WTC11 (cell line): ENCODE data around the gene CT47C1.

Experiments used
- ATF2 ChIP-seq: sonication (generic); formaldehyde crosslinking; IDR thresholded peaks from 2 replicates; pipeline ENCODE4 v1.8.1; 2022; ENCODE audit warnings: low read depth, missing genetic modification reagents, borderline replicate concordance
- E2F5 ChIP-seq: sonication (generic); formaldehyde crosslinking; IDR thresholded peaks from 2 replicates; pipeline ENCODE4 v1.8.1; 2022; ENCODE audit warnings: mild to moderate bottlenecking, moderate library complexity, missing genetic modification reagents
- FOXP1 ChIP-seq: sonication (generic); formaldehyde crosslinking; IDR thresholded peaks from 2 replicates; pipeline ENCODE4 v1.8.0; 2022; ENCODE audit warnings: missing genetic modification reagents, mild to moderate bottlenecking, moderate library complexity, borderline replicate concordance
- MLX ChIP-seq: sonication (generic); formaldehyde crosslinking; IDR thresholded peaks from 2 replicates; pipeline ENCODE4 v1.8.1; 2023; ENCODE audit warnings: mild to moderate bottlenecking, missing genetic modification reagents, moderate library complexity
- NFYB ChIP-seq: sonication (generic); formaldehyde crosslinking; conservative IDR thresholded peaks from 2 replicates; pipeline ENCODE4 v1.8.0; 2022; ENCODE audit warnings: low read depth, missing genetic modification reagents
- NR3C1 ChIP-seq: sonication (generic); formaldehyde crosslinking; conservative IDR thresholded peaks from 2 replicates; pipeline ENCODE4 v1.8.1; 2023; ENCODE audit warnings: low read depth, mild to moderate bottlenecking, missing genetic modification reagents
- TEAD1 ChIP-seq: sonication (generic); formaldehyde crosslinking; IDR thresholded peaks from 2 replicates; pipeline ENCODE4 v1.8.0; 2022; ENCODE audit warnings: mild to moderate bottlenecking, missing genetic modification reagents
- TEAD4 ChIP-seq: sonication (generic); formaldehyde crosslinking; IDR thresholded peaks from 2 replicates; pipeline ENCODE4 v1.8.0; 2022; ENCODE audit warnings: mild to moderate bottlenecking, missing genetic modification reagents
- ZNF121 ChIP-seq: sonication (generic); formaldehyde crosslinking; IDR thresholded peaks from 2 replicates; pipeline ENCODE4 v1.8.0; 2023; ENCODE audit warnings: missing genetic modification reagents
- ZNF232 ChIP-seq: sonication (generic); formaldehyde crosslinking; IDR thresholded peaks from 2 replicates; pipeline ENCODE4 v1.8.0; 2022; ENCODE audit warnings: mild to moderate bottlenecking, missing genetic modification reagents
- TF ChIP-seq, protein P1 (sequence below): fragments of 200-600 bp; IDR thresholded peaks from 2 replicates; pipeline ENCODE4 v1.8.0; 2022; ENCODE audit warnings: antibody characterized with exemption
- TF ChIP-seq, protein P2 (sequence below): sonication (generic); formaldehyde crosslinking; IDR thresholded peaks from 2 replicates; pipeline ENCODE4 v1.8.0; 2022; ENCODE audit warnings: mild to moderate bottlenecking, missing genetic modification reagents
- TF ChIP-seq, protein P3 (sequence below): fragments of 250-450 bp; sonication (Bioruptor Pico); IDR thresholded peaks from 2 replicates; pipeline ENCODE4 v2.1.2; 2022; ENCODE audit warnings: mild to moderate bottlenecking, moderate library complexity

DNA sequence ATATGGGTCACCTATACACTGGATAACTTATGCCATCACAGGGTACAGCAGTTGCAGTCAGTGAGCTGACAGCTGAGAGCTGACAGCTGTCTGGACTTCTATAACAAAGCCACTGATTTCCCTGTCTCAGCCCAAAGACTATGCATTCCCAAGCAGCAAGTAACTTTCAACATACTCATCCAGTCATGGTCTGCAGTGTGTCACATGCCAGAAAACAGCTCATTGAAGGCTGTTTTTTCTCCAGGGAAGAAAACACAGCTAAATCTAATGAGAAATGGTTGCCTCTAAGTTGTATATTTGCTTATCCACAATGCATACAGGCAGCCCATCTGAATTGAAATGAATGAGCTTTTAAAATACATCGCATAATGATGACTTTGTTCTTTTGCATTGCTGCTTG is 48.5 kb downstream of the CT47C1 start:
- TF ChIP-seq, protein P1, sequence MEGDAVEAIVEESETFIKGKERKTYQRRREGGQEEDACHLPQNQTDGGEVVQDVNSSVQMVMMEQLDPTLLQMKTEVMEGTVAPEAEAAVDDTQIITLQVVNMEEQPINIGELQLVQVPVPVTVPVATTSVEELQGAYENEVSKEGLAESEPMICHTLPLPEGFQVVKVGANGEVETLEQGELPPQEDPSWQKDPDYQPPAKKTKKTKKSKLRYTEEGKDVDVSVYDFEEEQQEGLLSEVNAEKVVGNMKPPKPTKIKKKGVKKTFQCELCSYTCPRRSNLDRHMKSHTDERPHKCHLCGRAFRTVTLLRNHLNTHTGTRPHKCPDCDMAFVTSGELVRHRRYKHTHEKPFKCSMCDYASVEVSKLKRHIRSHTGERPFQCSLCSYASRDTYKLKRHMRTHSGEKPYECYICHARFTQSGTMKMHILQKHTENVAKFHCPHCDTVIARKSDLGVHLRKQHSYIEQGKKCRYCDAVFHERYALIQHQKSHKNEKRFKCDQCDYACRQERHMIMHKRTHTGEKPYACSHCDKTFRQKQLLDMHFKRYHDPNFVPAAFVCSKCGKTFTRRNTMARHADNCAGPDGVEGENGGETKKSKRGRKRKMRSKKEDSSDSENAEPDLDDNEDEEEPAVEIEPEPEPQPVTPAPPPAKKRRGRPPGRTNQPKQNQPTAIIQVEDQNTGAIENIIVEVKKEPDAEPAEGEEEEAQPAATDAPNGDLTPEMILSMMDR, result no peak
- no peak for TF ChIP-seq ZNF121 (CRISPR knock-in tag)
- no peak for TF ChIP-seq E2F5
- no peak for TF ChIP-seq NFYB
- TF ChIP-seq FOXP1 (CRISPR knock-in tag), result no peak
- TF ChIP-seq, protein P2, sequence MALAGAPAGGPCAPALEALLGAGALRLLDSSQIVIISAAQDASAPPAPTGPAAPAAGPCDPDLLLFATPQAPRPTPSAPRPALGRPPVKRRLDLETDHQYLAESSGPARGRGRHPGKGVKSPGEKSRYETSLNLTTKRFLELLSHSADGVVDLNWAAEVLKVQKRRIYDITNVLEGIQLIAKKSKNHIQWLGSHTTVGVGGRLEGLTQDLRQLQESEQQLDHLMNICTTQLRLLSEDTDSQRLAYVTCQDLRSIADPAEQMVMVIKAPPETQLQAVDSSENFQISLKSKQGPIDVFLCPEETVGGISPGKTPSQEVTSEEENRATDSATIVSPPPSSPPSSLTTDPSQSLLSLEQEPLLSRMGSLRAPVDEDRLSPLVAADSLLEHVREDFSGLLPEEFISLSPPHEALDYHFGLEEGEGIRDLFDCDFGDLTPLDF (CRISPR knock-in tag), result no peak
- TF ChIP-seq TEAD4 (CRISPR knock-in tag), result no peak
- TF ChIP-seq ATF2 (CRISPR knock-in tag), result no peak
- no peak for TF ChIP-seq ZNF232 (CRISPR knock-in tag)
- TF ChIP-seq, protein P3, sequence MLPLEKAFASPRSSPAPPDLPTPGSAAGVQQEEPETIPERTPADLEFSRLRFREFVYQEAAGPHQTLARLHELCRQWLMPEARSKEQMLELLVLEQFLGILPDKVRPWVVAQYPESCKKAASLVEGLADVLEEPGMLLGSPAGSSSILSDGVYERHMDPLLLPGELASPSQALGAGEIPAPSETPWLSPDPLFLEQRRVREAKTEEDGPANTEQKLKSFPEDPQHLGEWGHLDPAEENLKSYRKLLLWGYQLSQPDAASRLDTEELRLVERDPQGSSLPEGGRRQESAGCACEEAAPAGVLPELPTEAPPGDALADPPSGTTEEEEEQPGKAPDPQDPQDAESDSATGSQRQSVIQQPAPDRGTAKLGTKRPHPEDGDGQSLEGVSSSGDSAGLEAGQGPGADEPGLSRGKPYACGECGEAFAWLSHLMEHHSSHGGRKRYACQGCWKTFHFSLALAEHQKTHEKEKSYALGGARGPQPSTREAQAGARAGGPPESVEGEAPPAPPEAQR, result no peak
- no peak for TF ChIP-seq TEAD1 (CRISPR knock-in tag)
- no peak for TF ChIP-seq MLX (CRISPR knock-in tag)
- TF ChIP-seq NR3C1 (CRISPR knock-in tag), result no peak
